KMS-11 (cell line): ENCODE measurements around the gene AKAP5.

ENCODE experiments used
- H2AFZ ChIP-seq: fragments of 200-600 bp; sonication (generic); 2 replicates; pipeline ENCODE4 v1.6.1; 2016; ENCODE audit warnings: antibody characterized with exemption, mixed run types, low read depth
- H3K27ac ChIP-seq: fragments of 200-600 bp; sonication (generic); 2 replicates; pipeline ENCODE4 v1.6.1; 2016; ENCODE audit warnings: mild to moderate bottlenecking, mixed run types
- H3K27me3 ChIP-seq: fragments of 200-600 bp; sonication (generic); 2 replicates; pipeline ENCODE4 v1.6.1; 2017; ENCODE audit warnings: mild to moderate bottlenecking, low read depth, mixed run types, moderate library complexity; ENCODE audit not compliant: insufficient read depth
- H3K36me3 ChIP-seq: fragments of 200-600 bp; sonication (generic); 2 replicates; pipeline ENCODE4 v1.6.1; 2017; ENCODE audit warnings: mild to moderate bottlenecking, mixed run types; ENCODE audit not compliant: insufficient read depth
- H3K4me1 ChIP-seq: fragments of 200-600 bp; sonication (generic); 2 replicates; pipeline ENCODE4 v1.6.1; 2016; ENCODE audit warnings: mild to moderate bottlenecking, low read depth, mixed run types; ENCODE audit not compliant: poor library complexity, severe bottlenecking
- H3K4me2 ChIP-seq: fragments of 200-600 bp; sonication (generic); 2 replicates; pipeline ENCODE4 v1.7.0; 2016; ENCODE audit warnings: mild to moderate bottlenecking, mixed run types
- H3K4me3 ChIP-seq: fragments of 200-600 bp; sonication (generic); IDR thresholded peaks from 2 replicates; pipeline ENCODE4 v1.6.1; 2017; ENCODE audit warnings: low read depth, low read length, mixed read lengths; ENCODE audit not compliant: insufficient read depth
- H3K79me2 ChIP-seq: fragments of 200-600 bp; sonication (generic); 2 replicates; pipeline ENCODE4 v1.6.1; 2016; ENCODE audit warnings: low read depth, mixed run types; ENCODE audit not compliant: insufficient read depth
- H3K9ac ChIP-seq: fragments of 200-600 bp; sonication (generic); 2 replicates; pipeline ENCODE4 v1.6.1; 2016; ENCODE audit warnings: mild to moderate bottlenecking, mixed run types
- H4K20me1 ChIP-seq: fragments of 200-600 bp; sonication (generic); 2 replicates; pipeline ENCODE4 v1.6.1; 2016; ENCODE audit warnings: mild to moderate bottlenecking, mixed run types; ENCODE audit not compliant: insufficient read depth
- CTCF ChIP-seq: fragments of 200-600 bp; sonication (generic); conservative IDR thresholded peaks from 2 replicates; pipeline ENCODE4 v1.6.1; 2017; ENCODE audit warnings: low read depth, mild to moderate bottlenecking, antibody characterized with exemption, low read length, moderate library complexity, mixed read lengths

AKAP5 gene

GRCh38 chr14:64419003-64419402 is 46.3 kb upstream of the AKAP5 start:
- Histone ChIP-seq H3K4me2 (no peak overlapping the region), H2AFZ (no peak overlapping the region), H3K27me3 (no peaks in the 10 kb centered on the region), H3K79me2 (no peaks in the 10 kb centered on the region), H3K36me3 (no peaks in the 10 kb centered on the region), H4K20me1 (no peaks in the 10 kb centered on the region), H3K4me3 (no peak overlapping the region), H3K4me1 (peaks cover 40% of the 10 kb centered on the region), H3K9ac (no peak overlapping the region), H3K27ac (no peak overlapping the region)
- no peak for TF ChIP-seq CTCF

- Histone ChIP-seq H3K27me3 (no peaks in the 10 kb centered on the region), H3K4me1 (peaks cover 22% of the 10 kb centered on the region), H4K20me1 (no peaks in the 10 kb centered on the region), H3K79me2 (no peaks in the 10 kb centered on the region), H3K9ac (no peak overlapping the region), H3K27ac (no peak overlapping the region), H3K4me3 (no peak overlapping the region), H3K4me2 (no peak overlapping the region), H3K36me3 (no peaks in the 10 kb centered on the region), H2AFZ (no peak overlapping the region)
- TF ChIP-seq CTCF = no peak
Observed at GRCh38 chr14:64421166-64421565, 44.1 kb upstream of the AKAP5 start.

- H3K4me2 ChIP-seq = no peak overlapping the region
- H3K27ac ChIP-seq = no peak overlapping the region
- peaks cover 13% of the 10 kb centered on the region for H3K4me1 ChIP-seq
- H3K9ac ChIP-seq = no peak overlapping the region
- no peaks in the 10 kb centered on the region for H3K27me3 ChIP-seq
- H4K20me1 ChIP-seq = no peaks in the 10 kb centered on the region
- TF ChIP-seq CTCF = no peak
- no peaks in the 10 kb centered on the region for H3K79me2 ChIP-seq
- no peak overlapping the region for H3K4me3 ChIP-seq
- H3K36me3 ChIP-seq = no peaks in the 10 kb centered on the region
- no peak overlapping the region for H2AFZ ChIP-seq
Observed at GRCh38 chr14:64422005-64422404, 43.3 kb upstream of the AKAP5 start.

- no peak overlapping the region for H3K4me2 ChIP-seq
- TF ChIP-seq CTCF = no peak
- H2AFZ ChIP-seq = no peak overlapping the region
- H3K79me2 ChIP-seq = no peaks in the 10 kb centered on the region
- H3K36me3 ChIP-seq = no peaks in the 10 kb centered on the region
- no peak overlapping the region for H3K9ac ChIP-seq
- no peaks in the 10 kb centered on the region for H4K20me1 ChIP-seq
- H3K4me1 ChIP-seq = peaks cover 11% of the 10 kb centered on the region
- H3K27me3 ChIP-seq = no peaks in the 10 kb centered on the region
- H3K27ac ChIP-seq = peak overlapping the region; percentile 28; the same call in 1 of the 2 replicates
- H3K4me3 ChIP-seq = no peak overlapping the region
Observed at GRCh38 chr14:64422756-64423155, 42.5 kb upstream of the AKAP5 start.
